IPS-NIHi7 (cell line): ENCODE data around the gene ATP13A2.

Source experiments
- DNase-seq: peaks from one replicate; pipeline ENCODE4 v3.0.0; 2012; ENCODE audit warnings: mixed read lengths; ENCODE audit errors: extremely low spot score

Gene ATP13A2

GRCh38 chr1:17028662-17029188 lies 17.0 kb upstream of the ATP13A2 start:
- DNase-seq, result no peak

- DNase-seq, result no peak
Observed at GRCh38 chr1:17027900-17028299, 16.2 kb upstream of the ATP13A2 start.

GRCh38 chr1:17027403-17027802 lies 15.7 kb upstream of the ATP13A2 start:
- DNase-seq, result no peak

GRCh38 chr1:17024721-17025120 lies 13.0 kb upstream of the ATP13A2 start:
- no peak for DNase-seq

- no peak for DNase-seq
Observed at GRCh38 chr1:17023573-17023972, 11.8 kb upstream of the ATP13A2 start.

- DNase-seq, result no peak
Observed at GRCh38 chr1:17023102-17023501, 11.4 kb upstream of the ATP13A2 start.

- DNase-seq, result no peak
Observed at GRCh38 chr1:17021896-17022295, 10.2 kb upstream of the ATP13A2 start.

- DNase-seq, result no peak
Observed at GRCh38 chr1:17020502-17020901, 8.8 kb upstream of the ATP13A2 start.

GRCh38 chr1:17018849-17019248 lies 7.1 kb upstream of the ATP13A2 start:
- no peak for DNase-seq

- no peak for DNase-seq
Observed at GRCh38 chr1:17017435-17017834, 5.7 kb upstream of the ATP13A2 start.

GRCh38 chr1:17016317-17016661 lies 4.6 kb upstream of the ATP13A2 start:
- no peak for DNase-seq

GRCh38 chr1:17014671-17015567 lies 3.2 kb upstream of the ATP13A2 start:
- DNase-seq, result no peak

GRCh38 chr1:17013491-17014320 lies 2.0 kb upstream of the ATP13A2 start:
- no peak for DNase-seq

GRCh38 chr1:17012775-17013490 lies 1.2 kb upstream of the ATP13A2 start:
- DNase-seq, result no peak

- no peak for DNase-seq
Observed at GRCh38 chr1:17011092-17011438, 663 bp downstream of the ATP13A2 start.

GRCh38 chr1:17009706-17010105 lies 2.0 kb downstream of the ATP13A2 start:
- no peak for DNase-seq

GRCh38 chr1:17008208-17008855 lies 3.4 kb downstream of the ATP13A2 start:
- no peak for DNase-seq

GRCh38 chr1:17007121-17007520 lies 4.6 kb downstream of the ATP13A2 start:
- DNase-seq, result peak; percentile 60

GRCh38 chr1:17005365-17005740 lies 6.4 kb downstream of the ATP13A2 start:
- no peak for DNase-seq

GRCh38 chr1:17004466-17005364 lies 7.0 kb downstream of the ATP13A2 start:
- peak; percentile 52 for DNase-seq

- DNase-seq, result no peak
Observed at GRCh38 chr1:17002524-17002902, 9.2 kb downstream of the ATP13A2 start.
